ENCODE data around the gene TEX261.

Gene TEX261

DNA sequence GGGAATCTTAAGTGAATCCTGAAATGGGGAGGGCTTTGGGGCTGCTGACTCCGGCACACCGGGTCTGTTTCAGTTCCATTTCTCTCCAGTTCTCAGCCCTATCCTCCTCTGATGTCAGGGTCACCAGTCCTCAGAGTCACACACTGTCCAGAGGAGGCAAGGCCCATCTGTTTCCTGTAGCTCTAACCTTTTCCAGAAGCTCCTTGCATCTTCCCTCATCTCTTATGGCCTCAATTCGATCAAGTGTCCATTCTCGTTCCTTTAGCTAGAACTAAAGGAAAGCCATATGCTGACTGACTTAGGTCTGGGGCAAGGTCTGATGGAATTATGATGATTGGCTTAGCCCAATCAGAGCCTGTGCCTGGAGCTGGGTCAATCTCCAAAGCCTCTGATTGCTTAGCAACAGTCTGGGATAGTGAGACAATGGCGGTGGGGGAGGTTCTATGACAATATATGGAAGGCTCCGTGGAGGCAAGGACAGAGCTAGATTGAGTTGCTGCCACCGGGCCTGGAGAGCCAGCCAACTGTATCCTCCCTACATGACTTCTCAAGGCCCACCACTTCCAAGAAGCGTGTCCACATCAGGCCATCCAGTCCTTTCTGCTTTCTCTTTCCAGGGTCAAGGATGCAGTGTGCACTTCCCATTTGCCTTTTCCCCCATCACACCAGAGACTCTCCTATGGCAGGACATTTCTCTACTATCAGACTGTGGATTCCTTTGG is 11.0 kb downstream of the TEX261 start:
- H3K27me3 Mint-ChIP-seq: peaks cover 12% of the 10 kb centered on the region
- H3K27ac Mint-ChIP-seq: no peak overlapping the region
- intact Hi-C loops (cut with micrococcal nuclease): no loop called here
- H3K9me3 Mint-ChIP-seq: no peaks in the 10 kb centered on the region
- peaks cover 39% of the 10 kb centered on the region for H3K4me1 Mint-ChIP-seq (ENCODE audit: low read depth)
- no peak overlapping the region for H3K4me3 Mint-ChIP-seq
- H3K36me3 Mint-ChIP-seq (ENCODE audit: low read depth): peaks cover 56% of the 10 kb centered on the region

DNA sequence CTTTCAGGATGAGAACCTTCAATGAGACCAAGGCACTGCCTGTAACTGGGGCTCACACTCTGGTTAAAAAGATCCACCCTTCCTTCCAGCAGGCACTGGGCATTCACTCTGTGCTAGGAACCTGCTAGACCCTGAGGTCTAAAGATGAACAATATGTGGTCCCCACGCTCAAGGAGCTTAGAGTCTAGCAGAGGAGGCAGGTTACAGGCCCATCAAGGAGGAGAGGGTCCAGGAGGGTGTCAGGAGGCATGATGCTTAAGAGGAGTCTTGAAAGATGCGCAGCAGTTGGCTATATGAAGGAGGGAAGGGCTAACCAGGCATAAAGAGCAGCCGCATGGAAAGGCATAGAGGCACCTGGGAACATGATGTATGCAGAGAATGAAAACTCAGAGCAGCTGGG is 11.7 kb downstream of the TEX261 start:
- Mint-ChIP-seq H3K4me1 (ENCODE audit: low read depth) (peaks cover 44% of the 10 kb centered on the region), H3K4me3 (no peak overlapping the region), H3K36me3 (ENCODE audit: low read depth) (peaks cover 49% of the 10 kb centered on the region), H3K27me3 (peaks cover 16% of the 10 kb centered on the region), H3K27ac (no peak overlapping the region), H3K9me3 (no peaks in the 10 kb centered on the region)
- intact Hi-C loops (cut with micrococcal nuclease): no loop called here

DNA sequence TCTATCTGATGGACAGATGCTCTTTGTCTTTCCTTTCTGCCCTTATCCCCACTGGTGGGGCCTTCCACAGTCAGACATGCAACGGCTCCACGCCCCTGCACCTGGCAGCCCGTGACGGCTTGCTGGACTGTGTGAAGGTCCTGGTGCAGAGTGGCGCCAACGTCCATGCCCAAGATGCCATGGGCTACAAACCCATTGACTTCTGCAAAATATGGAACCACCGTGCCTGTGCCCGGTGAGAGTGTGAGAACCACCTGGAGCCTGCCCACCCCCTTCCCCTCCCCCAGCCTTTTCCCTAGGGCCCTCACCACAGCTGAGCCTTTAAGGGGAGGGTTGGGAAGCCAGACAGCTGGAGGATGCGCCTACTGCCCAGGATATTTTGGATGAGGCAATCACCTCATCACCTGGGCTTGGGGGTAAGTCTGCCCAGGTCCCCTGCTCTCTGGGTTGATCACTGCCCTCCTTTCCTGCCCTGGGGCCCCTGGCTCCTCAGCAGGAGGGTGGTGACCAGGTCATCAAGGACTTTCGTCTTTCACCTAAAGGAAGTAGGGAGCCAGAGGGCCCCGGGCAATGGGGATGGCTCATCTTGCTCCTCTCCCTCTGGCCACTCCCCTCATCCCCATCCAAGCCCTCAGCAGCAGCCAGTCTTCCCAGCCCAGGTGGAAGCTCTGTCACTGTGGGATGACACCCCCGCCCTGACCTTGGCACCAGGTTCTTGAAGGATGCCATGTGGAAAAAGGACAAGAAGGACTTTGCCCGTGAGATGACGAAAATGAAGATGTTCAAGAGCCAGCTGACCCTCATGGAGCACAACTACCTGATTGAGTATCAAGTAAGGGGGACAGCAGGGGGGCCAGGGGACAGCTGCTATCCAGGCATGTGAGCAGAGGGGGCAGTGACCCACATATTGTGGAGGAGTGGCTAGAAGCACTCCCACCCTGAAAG is 12.5 kb downstream of the TEX261 start:
- H3K9me3 Mint-ChIP-seq: no peaks in the 10 kb centered on the region
- intact Hi-C loops (cut with micrococcal nuclease): no loop called here

DNA sequence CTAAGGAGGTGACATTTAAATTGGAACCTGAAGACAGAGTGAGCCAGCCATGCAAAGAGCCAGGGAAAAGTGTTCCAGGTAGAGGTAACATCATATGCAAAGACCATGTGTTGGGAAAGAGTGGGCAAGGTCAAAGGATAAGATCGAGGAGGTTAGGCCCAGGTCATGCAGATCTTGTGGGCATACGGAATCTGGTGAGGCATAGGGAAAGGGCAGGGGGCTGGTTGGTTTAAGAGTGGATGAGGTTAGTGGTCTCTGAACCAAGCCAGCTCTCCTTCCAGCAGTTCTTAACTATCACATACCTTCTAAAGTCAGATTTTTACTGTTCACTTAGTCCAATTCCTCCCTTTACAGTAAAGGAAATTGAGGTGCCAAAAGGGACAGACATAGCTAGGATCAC is 13.3 kb downstream of the TEX261 start:
- intact Hi-C loops (cut with micrococcal nuclease): no loop called here
- no peaks in the 10 kb centered on the region for H3K9me3 Mint-ChIP-seq
- H3K4me3 Mint-ChIP-seq: no peak overlapping the region
- H3K27ac Mint-ChIP-seq: no peak overlapping the region
- peaks cover 19% of the 10 kb centered on the region for H3K27me3 Mint-ChIP-seq
- H3K4me1 Mint-ChIP-seq (ENCODE audit: low read depth): peaks cover 48% of the 10 kb centered on the region
- H3K36me3 Mint-ChIP-seq (ENCODE audit: low read depth): peaks cover 34% of the 10 kb centered on the region

More for the DNA sequence above, 12.5 kb downstream of the TEX261 start:
- Mint-ChIP-seq H3K4me3 (no peak overlapping the region), H3K36me3 (ENCODE audit: low read depth) (peaks cover 41% of the 10 kb centered on the region), H3K27me3 (peaks cover 17% of the 10 kb centered on the region), H3K27ac (no peak overlapping the region), H3K4me1 (ENCODE audit: low read depth) (peaks cover 50% of the 10 kb centered on the region)

GRCh38 chr2:70979626-70980025 is 15.0 kb downstream of the TEX261 start:
- Mint-ChIP-seq H3K27ac (no peak overlapping the region), H3K9me3 (no peaks in the 10 kb centered on the region), H3K36me3 (ENCODE audit: low read depth) (peaks cover 23% of the 10 kb centered on the region), H3K4me1 (ENCODE audit: low read depth) (peaks cover 31% of the 10 kb centered on the region), H3K4me3 (no peak overlapping the region), H3K27me3 (peaks cover 23% of the 10 kb centered on the region)
- intact Hi-C loops (cut with micrococcal nuclease): no loop called here

- Mint-ChIP-seq H3K9me3 (no peaks in the 10 kb centered on the region), H3K4me1 (ENCODE audit: low read depth) (peaks cover 26% of the 10 kb centered on the region), H3K27me3 (peaks cover 25% of the 10 kb centered on the region), H3K4me3 (no peak overlapping the region), H3K36me3 (ENCODE audit: low read depth) (peaks cover 18% of the 10 kb centered on the region), H3K27ac (no peak overlapping the region)
- intact Hi-C loops (cut with micrococcal nuclease): no loop called here
Measured at GRCh38 chr2:70979180-70979488, 15.5 kb downstream of the TEX261 start.

GRCh38 chr2:70978341-70979179 is 16.1 kb downstream of the TEX261 start, which contains the start of gene ANKRD53:
Gene ANKRD53, plus strand, starts transcription at chr2:70978630. Its CDS starts 16 bp downstream, at chr2:70978646.
- intact Hi-C loops (cut with micrococcal nuclease): no loop called here

DNA sequence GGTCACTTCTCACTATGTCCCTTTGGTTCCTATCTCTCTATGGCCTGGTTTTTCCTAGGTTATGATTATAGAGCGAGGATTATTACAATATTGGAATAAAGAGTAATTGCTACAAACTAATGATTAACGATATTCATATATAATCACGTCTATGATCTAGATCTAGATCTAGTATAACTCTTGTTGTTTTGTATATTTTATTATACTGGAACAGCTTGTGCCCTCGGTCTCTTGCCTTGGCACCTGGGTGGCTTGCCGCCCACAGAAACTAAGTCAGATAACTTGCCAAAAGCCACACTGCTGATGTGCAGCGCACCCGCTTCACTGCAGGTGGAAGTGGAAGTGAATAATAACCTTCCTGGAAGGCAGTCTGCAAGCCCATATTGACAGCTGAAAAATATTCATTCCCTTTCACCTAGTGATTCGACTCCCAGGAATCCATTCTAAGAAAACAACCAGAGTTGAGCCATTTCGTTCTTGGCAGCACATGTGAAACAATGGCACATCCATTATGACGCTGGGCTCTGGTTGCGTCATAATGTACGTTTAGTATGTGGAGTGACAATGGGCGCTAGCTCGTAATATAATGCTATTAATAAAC is 17.0 kb downstream of the TEX261 start:
- intact Hi-C loops (cut with micrococcal nuclease): loop anchor here (1.0 kb wide), 1 partner anchor 12 kb away; no protein-coding TSS in a partner anchor
- peak overlapping the region; percentile 84 for H3K4me3 Mint-ChIP-seq
- H3K36me3 Mint-ChIP-seq (ENCODE audit: low read depth): peaks cover 6% of the 10 kb centered on the region
- peaks cover 17% of the 10 kb centered on the region for H3K4me1 Mint-ChIP-seq (ENCODE audit: low read depth)
- H3K9me3 Mint-ChIP-seq: no peaks in the 10 kb centered on the region
- H3K27ac Mint-ChIP-seq: peak overlapping the region; percentile 77
- H3K27me3 Mint-ChIP-seq: peaks cover 29% of the 10 kb centered on the region

More at GRCh38 chr2:70978341-70979179, 16.1 kb downstream of the TEX261 start, which contains the start of gene ANKRD53:
- peak within 1 kb of the TSS; percentile 77 for H3K27ac Mint-ChIP-seq
- H3K36me3 Mint-ChIP-seq (ENCODE audit: low read depth): peaks cover 13% of the 10 kb centered on the region
- H3K9me3 Mint-ChIP-seq: no peaks in the 10 kb centered on the region
- peak within 1 kb of the TSS; percentile 76 for H3K4me3 Mint-ChIP-seq
- peaks cover 20% of the 10 kb centered on the region for H3K4me1 Mint-ChIP-seq (ENCODE audit: low read depth)
- peaks cover 28% of the 10 kb centered on the region for H3K27me3 Mint-ChIP-seq

DNA sequence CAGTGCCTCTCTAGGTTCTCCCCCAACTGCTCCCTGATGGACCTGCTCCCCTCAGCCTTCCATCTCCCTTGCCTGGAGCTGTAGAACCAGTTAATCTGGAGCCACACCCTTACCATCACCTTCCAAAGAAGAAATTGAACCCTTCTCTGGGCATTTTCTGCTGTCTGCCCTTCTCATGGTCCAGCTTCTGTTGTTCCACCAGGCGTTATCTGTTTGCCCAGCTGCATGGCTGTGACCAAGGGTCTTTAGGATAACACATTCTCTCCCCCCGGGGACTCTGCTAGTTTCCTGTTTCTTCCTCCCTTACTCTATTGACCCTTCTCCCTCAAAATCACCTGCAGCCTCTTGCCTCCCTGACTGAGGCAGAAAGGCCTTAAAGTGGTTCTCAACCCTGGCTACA is 19.4 kb downstream of the TEX261 start:
- H3K4me1 Mint-ChIP-seq (ENCODE audit: low read depth): peaks cover 17% of the 10 kb centered on the region
- H3K27ac Mint-ChIP-seq: no peak overlapping the region
- H3K4me3 Mint-ChIP-seq: no peak overlapping the region
- no peaks in the 10 kb centered on the region for H3K36me3 Mint-ChIP-seq (ENCODE audit: low read depth)
- H3K27me3 Mint-ChIP-seq: peaks cover 44% of the 10 kb centered on the region
- no peaks in the 10 kb centered on the region for H3K9me3 Mint-ChIP-seq
- intact Hi-C loops (cut with micrococcal nuclease): no loop called here

- Mint-ChIP-seq H3K27ac (no peak overlapping the region), H3K27me3 (peaks cover 43% of the 10 kb centered on the region), H3K9me3 (no peaks in the 10 kb centered on the region), H3K36me3 (ENCODE audit: low read depth) (no peaks in the 10 kb centered on the region), H3K4me1 (ENCODE audit: low read depth) (peaks cover 17% of the 10 kb centered on the region), H3K4me3 (no peak overlapping the region)
- intact Hi-C loops (cut with micrococcal nuclease): no loop called here
Measured at GRCh38 chr2:70974592-70974991, 20.1 kb downstream of the TEX261 start.

DNA sequence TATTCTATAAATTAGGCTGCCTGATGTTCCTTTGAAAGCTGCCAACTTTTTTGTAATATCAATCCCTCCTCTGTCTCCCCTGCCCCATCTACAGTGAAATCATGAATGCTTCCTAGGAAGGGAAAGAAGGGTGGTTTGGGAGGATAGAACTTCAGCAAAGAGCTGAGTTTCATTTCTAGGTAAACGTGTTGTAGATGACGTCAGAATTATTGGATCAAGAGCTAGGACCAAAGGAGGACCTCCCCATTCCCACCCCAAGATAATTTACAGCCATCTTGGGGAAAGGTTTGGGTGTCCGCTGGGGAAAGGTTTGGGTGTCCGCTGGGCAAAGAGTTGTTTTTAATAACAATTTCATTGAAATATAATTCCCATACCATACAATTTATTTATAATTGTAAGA is 27.5 kb downstream of the TEX261 start:
- Mint-ChIP-seq H3K4me3 (no peak overlapping the region), H3K27ac (no peak overlapping the region), H3K36me3 (ENCODE audit: low read depth) (no peaks in the 10 kb centered on the region), H3K4me1 (ENCODE audit: low read depth) (peaks cover 8% of the 10 kb centered on the region), H3K9me3 (no peaks in the 10 kb centered on the region), H3K27me3 (peaks cover 66% of the 10 kb centered on the region)
- intact Hi-C loops (cut with micrococcal nuclease): no loop called here

- Mint-ChIP-seq H3K4me3 (no peak overlapping the region), H3K27me3 (peaks cover 64% of the 10 kb centered on the region), H3K36me3 (ENCODE audit: low read depth) (no peaks in the 10 kb centered on the region), H3K4me1 (ENCODE audit: low read depth) (peaks cover 8% of the 10 kb centered on the region), H3K9me3 (no peaks in the 10 kb centered on the region), H3K27ac (no peak overlapping the region)
- intact Hi-C loops (cut with micrococcal nuclease): no loop called here
Measured at GRCh38 chr2:70966681-70967080, 28.0 kb downstream of the TEX261 start.

- intact Hi-C loops (cut with micrococcal nuclease): loop anchor here (1.0 kb wide), 2 partner anchors 12 to 36 kb away; no protein-coding TSS in a partner anchor
- no peak overlapping the region for H3K27ac Mint-ChIP-seq
Measured at GRCh38 chr2:70965506-70965905, 29.2 kb downstream of the TEX261 start.

More at GRCh38 chr2:70965506-70965905, 29.2 kb downstream of the TEX261 start:
- Mint-ChIP-seq H3K4me1 (ENCODE audit: low read depth) (peaks cover 8% of the 10 kb centered on the region), H3K4me3 (no peak overlapping the region), H3K27me3 (peaks cover 61% of the 10 kb centered on the region), H3K36me3 (ENCODE audit: low read depth) (no peaks in the 10 kb centered on the region), H3K9me3 (no peaks in the 10 kb centered on the region)

Measured in dendritic cell treated with granulocyte-macrophage colony-stimulating factor and Interleukin-4, amounts not matched to agents 40 ng/mL and 50 ng/mL, for 4 days (primary cell).